Psoas muscle (tissue), 8 donors: ENCODE results near the gene PCDH9. TPM values are rescaled to one million over a fixed set of nuclear protein-coding genes. Genes with fewer than 3 reads are reported as not detected.

Source experiments
- ATAC-seq, 4 donors: fragments of 200-7000 bp; cut with Tn5 transposase; one replicate each; pipeline ENCODE4 v1.9.1; 2020; ENCODE audit warnings: moderate library complexity in 3 of 4, mild to moderate bottlenecking in 2 of 4
- DNase-seq, 2 donors: peaks; one replicate each; pipeline ENCODE4 v3.0.0-alpha.2; 2020
- H3K27ac ChIP-seq: fragments of 200-600 bp; one replicate; pipeline ENCODE4 v1.8.0; 2022
- H3K27me3 ChIP-seq, 3 donors: fragments of 200-600 bp in 1 of 3; one replicate each; pipeline versions ENCODE4 v1.6.1 to v1.8.0; 2013 to 2022; ENCODE audit warnings: low read length in 2 of 3, mild to moderate bottlenecking in 2 of 3, moderate library complexity in 1 of 3; ENCODE audit not compliant: insufficient read depth in 3 of 3
- H3K36me3 ChIP-seq, 2 donors: fragments of 200-600 bp in 1 of 2; one replicate each; pipeline versions ENCODE4 v1.6.1 to v1.8.0; 2013 to 2022; ENCODE audit warnings: low read depth in 1 of 2, mild to moderate bottlenecking in 1 of 2, moderate library complexity in 1 of 2; ENCODE audit not compliant: insufficient read depth in 1 of 2
- H3K4me1 ChIP-seq: fragments of 200-600 bp; one replicate; pipeline ENCODE4 v1.8.0; 2022
- H3K4me3 ChIP-seq: fragments of 200-600 bp; one replicate; pipeline ENCODE4 v1.8.0; 2022; ENCODE audit warnings: mild to moderate bottlenecking
- H3K9me3 ChIP-seq: fragments of 200-600 bp; one replicate; pipeline ENCODE4 v1.8.0; 2022
- WGBS, 3 donors: extraction: QIAGEN DNeasy Blood & Tissue Kit; methylation state at CpG; one replicate each; pipeline versions ENCODE4 v1.1.6 to v1.1.7; 2013; 5-methylcytosine and 5-hydroxymethylcytosine counted together
- intact Hi-C, 2 donors: fragments of 100-400 bp; cut with DNase I; formaldehyde crosslinking; loops; one replicate each; pipeline versions ENCODE4 v1.11.0 to v1.14.2; 2022
- polyA plus RNA-seq, 3 donors: library from polyadenylated mRNA; stranded (reverse); fragments of 200-250 nt; gene quantifications; one replicate each; pipeline ENCODE4 v1.2.3, GENCODE V29; 2013
- total RNA-seq, 4 donors: library from RNA; stranded (reverse); fragmentation: NEBNext Ultra II Directional in 2 of 4; extraction: Animal tissue kit (Norgen Biotek cat#: 25700) in 2 of 4; gene quantifications; one replicate each; pipeline versions ENCODE4 v1.2.1 to v1.2.4, GENCODE V29; 2021 to 2023
- TF ChIP-seq, protein P1 (sequence below): fragments of 200-600 bp; IDR thresholded peaks from one replicate; pipeline ENCODE4 v1.8.0; 2022; ENCODE audit warnings: antibody characterized with exemption
- donor health status: healthy with polysubstance abuse.
- donor health status: DM: no; HTN: no; CAD: no; lungs with moderate emphysema.
- donor health status: Bipolar disorder and iron deficiency.
- donor health status: healthy.
- donor health status: DM: yes; HTN: yes; CAD: no.
- donor health status: DM: no; HTN: no; CAD: no.
- donor health status: DM: no; HTN: no; CAD: no.
- donor health status: DM: yes; HTN: yes; CAD: no.

Gene PCDH9
- total and polyA plus RNA-seq, 7 donors, result 0.27 to 4.9 (median 2.1) TPM

DNA sequence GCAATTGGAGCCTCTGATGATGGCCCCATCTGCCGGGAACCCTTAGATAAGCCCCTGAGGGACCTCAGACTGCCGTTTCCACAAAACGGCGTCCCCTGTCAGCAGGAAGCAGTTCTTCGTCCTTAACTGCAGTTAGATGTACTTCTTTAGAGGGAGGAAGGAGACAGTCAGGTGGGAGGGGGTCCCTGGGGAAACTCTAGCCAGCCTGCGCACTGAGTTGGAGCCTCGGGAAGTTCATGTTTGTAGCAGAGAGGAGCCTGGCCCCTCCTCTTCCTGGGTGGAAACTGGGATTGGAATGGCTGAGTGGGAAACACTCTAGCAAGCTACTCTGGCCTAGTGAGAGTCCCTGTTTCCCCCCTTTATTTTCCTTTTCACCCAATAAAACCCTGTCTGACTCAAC is 612.4 kb downstream of the PCDH9 start:
- no peak overlapping the region for H3K4me3 ChIP-seq
- no peaks in the 10 kb centered on the region for H3K9me3 ChIP-seq
- intact Hi-C loops, result no loop called here
- ATAC-seq (no peak), DNase-seq (no peak)
- no peaks in the 10 kb centered on the region for H3K4me1 ChIP-seq
- H3K36me3 ChIP-seq, result no peaks in the 10 kb centered on the region
- no peaks in the 10 kb centered on the region for H3K27me3 ChIP-seq
- WGBS, 3 donors, result 66 to 80% (median 69%) methylated on average over 7 of the region's 7 CpGs
- TF ChIP-seq, protein P1, sequence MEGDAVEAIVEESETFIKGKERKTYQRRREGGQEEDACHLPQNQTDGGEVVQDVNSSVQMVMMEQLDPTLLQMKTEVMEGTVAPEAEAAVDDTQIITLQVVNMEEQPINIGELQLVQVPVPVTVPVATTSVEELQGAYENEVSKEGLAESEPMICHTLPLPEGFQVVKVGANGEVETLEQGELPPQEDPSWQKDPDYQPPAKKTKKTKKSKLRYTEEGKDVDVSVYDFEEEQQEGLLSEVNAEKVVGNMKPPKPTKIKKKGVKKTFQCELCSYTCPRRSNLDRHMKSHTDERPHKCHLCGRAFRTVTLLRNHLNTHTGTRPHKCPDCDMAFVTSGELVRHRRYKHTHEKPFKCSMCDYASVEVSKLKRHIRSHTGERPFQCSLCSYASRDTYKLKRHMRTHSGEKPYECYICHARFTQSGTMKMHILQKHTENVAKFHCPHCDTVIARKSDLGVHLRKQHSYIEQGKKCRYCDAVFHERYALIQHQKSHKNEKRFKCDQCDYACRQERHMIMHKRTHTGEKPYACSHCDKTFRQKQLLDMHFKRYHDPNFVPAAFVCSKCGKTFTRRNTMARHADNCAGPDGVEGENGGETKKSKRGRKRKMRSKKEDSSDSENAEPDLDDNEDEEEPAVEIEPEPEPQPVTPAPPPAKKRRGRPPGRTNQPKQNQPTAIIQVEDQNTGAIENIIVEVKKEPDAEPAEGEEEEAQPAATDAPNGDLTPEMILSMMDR, result no peak
- H3K27ac ChIP-seq, result no peak overlapping the region

DNA sequence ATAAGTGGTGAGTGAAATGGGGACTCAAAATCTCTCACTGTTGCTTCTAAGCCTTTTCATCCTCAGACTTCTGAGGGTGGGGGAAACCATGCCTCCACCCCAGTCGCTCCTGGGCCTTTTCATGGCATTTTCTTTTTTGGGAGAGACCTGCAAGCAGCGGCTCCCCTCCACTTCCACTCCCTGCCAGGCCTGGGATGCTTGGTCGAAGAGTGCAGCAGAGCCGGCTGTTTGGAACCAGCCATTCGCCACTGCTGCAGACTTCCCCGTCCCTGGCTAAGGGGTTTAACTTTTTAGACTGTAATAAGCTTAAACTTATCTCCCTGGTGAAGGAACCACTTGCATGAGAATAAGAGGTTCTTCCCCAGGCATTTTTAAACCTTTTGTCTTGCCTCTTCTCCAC is 617.2 kb downstream of the PCDH9 start:
- Histone ChIP-seq H3K4me3 (no peak overlapping the region), H3K9me3 (no peaks in the 10 kb centered on the region), H3K27me3 (no peaks in the 10 kb centered on the region), H3K36me3 (no peaks in the 10 kb centered on the region), H3K27ac (no peak overlapping the region), H3K4me1 (no peaks in the 10 kb centered on the region)
- TF ChIP-seq, protein P1, result no peak
- DNase-seq, result no peak
- intact Hi-C loops, result no loop called here
- 90 to 96% (median 94%) methylated on average over 6 of the region's 6 CpGs for WGBS, 3 donors
- ATAC-seq, result no peak

- Histone ChIP-seq H3K4me1 (no peaks in the 10 kb centered on the region), H3K36me3 (no peaks in the 10 kb centered on the region), H3K27me3 (no peaks in the 10 kb centered on the region), H3K4me3 (no peak overlapping the region), H3K9me3 (no peaks in the 10 kb centered on the region), H3K27ac (no peak overlapping the region)
- intact Hi-C loops, result no loop called here
- TF ChIP-seq, protein P1, result no peak
- no peak for ATAC-seq
- WGBS, 3 donors, result 64 to 75% (median 75%) methylated on average over 3 of the region's 3 CpGs
- no peak for DNase-seq
Observed at GRCh38 chr13:66586489-66586888, 643.6 kb downstream of the PCDH9 start.

DNA sequence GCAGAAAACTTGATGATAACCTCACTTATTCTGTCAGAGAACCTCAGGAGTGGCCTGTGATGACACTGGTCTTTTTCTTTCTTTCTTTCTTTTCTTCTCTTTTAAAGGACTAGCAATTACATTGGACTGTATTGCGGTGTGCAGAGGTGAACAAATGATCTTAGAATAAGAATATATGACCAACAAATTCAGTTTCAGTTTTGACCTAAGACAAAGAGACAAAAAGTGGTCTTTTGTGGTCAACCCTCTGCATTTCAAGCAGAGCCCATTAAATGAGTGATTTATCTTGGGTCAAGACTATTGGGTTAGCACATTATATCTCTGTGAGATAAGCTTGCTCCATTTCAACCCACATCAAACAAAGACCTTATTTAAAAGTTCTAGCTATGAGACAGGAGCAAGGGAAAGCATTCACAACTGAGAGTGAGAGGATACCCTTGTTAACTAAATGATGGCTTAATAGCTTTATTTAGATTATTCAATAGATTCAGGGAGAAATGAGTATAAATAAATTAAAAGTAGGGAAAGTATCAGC is 644.4 kb downstream of the PCDH9 start:
- no peak overlapping the region for H3K4me3 ChIP-seq
- intact Hi-C loops, result no loop called here
- DNase-seq (no peak), ATAC-seq (no peak)
- WGBS, 3 donors, result 87 to 100% (median 95%) methylated on average over 1 of the region's 1 CpG
- TF ChIP-seq, protein P1, result no peak
- no peaks in the 10 kb centered on the region for H3K36me3 ChIP-seq
- H3K27me3 ChIP-seq, result no peaks in the 10 kb centered on the region
- no peaks in the 10 kb centered on the region for H3K9me3 ChIP-seq
- no peaks in the 10 kb centered on the region for H3K4me1 ChIP-seq
- no peak overlapping the region for H3K27ac ChIP-seq

- DNase-seq (no peak), ATAC-seq (no peak)
- no peak overlapping the region for H3K4me3 ChIP-seq
- no peak overlapping the region for H3K27ac ChIP-seq
- H3K9me3 ChIP-seq, result no peaks in the 10 kb centered on the region
- H3K27me3 ChIP-seq, result no peaks in the 10 kb centered on the region
- no peaks in the 10 kb centered on the region for H3K4me1 ChIP-seq
- intact Hi-C loops, result no loop called here
- WGBS, 3 donors, result 88 to 89% (median 88%) methylated on average over 2 of the region's 2 CpGs
- H3K36me3 ChIP-seq, result no peaks in the 10 kb centered on the region
- TF ChIP-seq, protein P1, result no peak
Observed at GRCh38 chr13:66581675-66582074, 648.5 kb downstream of the PCDH9 start.
